ENCODE results near the gene AADACL3. TPM values are rescaled to one million over a fixed set of nuclear protein-coding genes. Genes with fewer than 3 reads are reported as not detected.

AADACL3 gene
- total RNA-seq, 2 experiments from 2014 or later, result not detected

- peaks cover 41% of the 10 kb centered on the region for H3K27me3 Mint-ChIP-seq
- peaks cover 21% of the 10 kb centered on the region for H3K9me3 Mint-ChIP-seq
- intact Hi-C loops (cut with micrococcal nuclease), result no loop called here
- no peak within 1 kb of the TSS for H3K27ac Mint-ChIP-seq
- TF ChIP-seq CTCF (IDR thresholded peaks at IDR 0.05), result no peak
- peaks cover 4% of the 10 kb centered on the region for H3K36me3 Mint-ChIP-seq (ENCODE audit: low read depth)
- ChIA-PET CTCF (no interaction called here), POLR2A (no interaction called here)
- no peak for DNase-seq
- H3K4me3 Mint-ChIP-seq, result no peak within 1 kb of the TSS
- peaks cover 2% of the 10 kb centered on the region for H3K4me1 Mint-ChIP-seq (ENCODE audit: low read depth)
- ATAC-seq, result no peak
Observed at GRCh38 chr1:12745992-12746323, 30.0 kb downstream of the AADACL3 start, which contains the start of gene CFAP107. Gene CFAP107, plus strand, starts transcription at chr1:12746200. Its CDS starts 231 bp downstream, at chr1:12746431.

DNA sequence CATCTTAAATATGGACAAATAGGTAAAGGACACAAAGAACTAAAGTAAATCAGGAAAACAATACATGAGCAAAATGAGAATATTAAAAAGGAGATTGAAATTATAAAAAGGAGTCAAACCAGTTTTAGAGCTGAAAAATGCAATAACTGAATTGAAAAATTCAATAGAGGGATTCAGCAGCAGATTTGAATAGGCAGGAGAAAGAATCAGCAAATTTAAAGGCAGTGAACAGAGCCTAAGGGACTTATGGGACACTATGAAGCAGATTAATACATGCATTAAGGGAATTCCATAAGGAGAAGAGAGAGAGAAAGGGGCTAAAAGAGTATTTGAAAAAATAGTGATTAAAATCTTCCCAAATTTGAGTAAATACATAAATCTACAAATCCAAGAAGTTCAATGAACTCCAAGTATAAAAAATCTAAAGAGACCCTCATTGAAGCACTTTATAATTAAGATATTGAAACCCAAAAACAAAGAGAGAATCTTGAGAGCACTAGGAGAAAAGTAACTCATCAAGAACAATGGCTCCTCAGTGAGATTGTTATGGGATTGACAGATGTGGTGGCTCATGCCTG is 33.0 kb downstream of the AADACL3 start:
- ATAC-seq (no peak), DNase-seq (no peak)
- H3K9me3 Mint-ChIP-seq, result peaks cover 21% of the 10 kb centered on the region
- peaks cover 4% of the 10 kb centered on the region for H3K36me3 Mint-ChIP-seq (ENCODE audit: low read depth)
- POLR2A ChIA-PET, result interaction anchor here (0.7 kb wide), 1 partner anchor 15 kb away, joined by 4 read pairs; no protein-coding TSS in a partner anchor
- TF ChIP-seq CTCF (IDR thresholded peaks at IDR 0.05), result no peak
- no peak overlapping the region for H3K27ac Mint-ChIP-seq
- H3K4me3 Mint-ChIP-seq, result no peak overlapping the region
- intact Hi-C loops (cut with micrococcal nuclease), result no loop called here
- CTCF ChIA-PET, result no interaction called here
- H3K27me3 Mint-ChIP-seq, result peaks cover 34% of the 10 kb centered on the region
- H3K4me1 Mint-ChIP-seq (ENCODE audit: low read depth), result peaks cover 2% of the 10 kb centered on the region

GRCh38 chr1:12754738-12755137 is 38.8 kb downstream of the AADACL3 start:
- DNase-seq (no peak), ATAC-seq (no peak)
- ChIA-PET POLR2A (no interaction called here), CTCF (no interaction called here)
- no peaks in the 10 kb centered on the region for H3K4me1 Mint-ChIP-seq (ENCODE audit: low read depth)
- H3K4me3 Mint-ChIP-seq, result no peak overlapping the region
- H3K27me3 Mint-ChIP-seq, result peaks cover 18% of the 10 kb centered on the region
- no peak for TF ChIP-seq CTCF (IDR thresholded peaks at IDR 0.05)
- intact Hi-C loops (cut with micrococcal nuclease), result no loop called here
- H3K27ac Mint-ChIP-seq, result no peak overlapping the region
- peaks cover 4% of the 10 kb centered on the region for H3K9me3 Mint-ChIP-seq
- no peaks in the 10 kb centered on the region for H3K36me3 Mint-ChIP-seq (ENCODE audit: low read depth)

- Mint-ChIP-seq H3K9me3 (no peaks in the 10 kb centered on the region), H3K4me1 (ENCODE audit: low read depth) (no peaks in the 10 kb centered on the region), H3K36me3 (ENCODE audit: low read depth) (no peaks in the 10 kb centered on the region), H3K27ac (no peak overlapping the region), H3K27me3 (peaks cover 15% of the 10 kb centered on the region), H3K4me3 (no peak overlapping the region)
- intact Hi-C loops (cut with micrococcal nuclease), result no loop called here
- CTCF ChIA-PET, result no interaction called here
- POLR2A ChIA-PET, result no interaction called here
- no peak for ATAC-seq
- TF ChIP-seq CTCF (IDR thresholded peaks at IDR 0.05), result no peak
- DNase-seq, result no peak
Observed at GRCh38 chr1:12756273-12756672, 40.4 kb downstream of the AADACL3 start.

DNA sequence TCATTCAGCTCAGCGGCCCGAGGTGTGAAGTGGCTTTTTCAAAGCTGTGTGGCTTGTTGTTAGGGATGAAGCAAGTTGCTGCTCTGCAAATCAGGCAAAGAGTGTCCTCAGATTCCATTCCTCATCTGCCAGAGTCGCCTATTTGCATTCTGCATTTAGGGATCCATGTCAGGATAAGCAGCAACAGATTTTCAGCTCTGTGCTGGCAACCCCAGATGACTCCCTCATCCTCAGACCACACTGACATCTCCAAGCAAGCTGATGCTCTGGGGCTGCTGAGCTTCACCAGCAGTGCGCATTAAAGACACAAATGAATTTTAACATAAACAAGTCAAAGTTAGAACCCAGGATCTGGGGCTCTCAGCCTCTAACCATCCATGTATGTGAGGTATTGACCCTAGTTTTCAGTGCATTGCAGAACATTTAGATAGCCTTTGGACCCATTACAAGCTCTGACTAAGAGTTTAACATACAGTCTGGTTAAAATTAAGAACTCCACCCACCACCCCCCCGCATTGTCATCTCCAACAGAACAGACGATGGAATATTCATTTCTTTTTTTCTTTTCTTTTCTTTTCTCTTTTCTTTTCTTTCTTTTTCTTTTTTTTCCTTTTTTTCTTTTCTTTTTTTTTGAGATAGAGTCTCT is 41.0 kb downstream of the AADACL3 start:
- intact Hi-C loops (cut with micrococcal nuclease), result no loop called here
- POLR2A ChIA-PET, result no interaction called here
- H3K27me3 Mint-ChIP-seq, result peaks cover 15% of the 10 kb centered on the region
- H3K4me3 Mint-ChIP-seq, result no peak overlapping the region
- CTCF ChIA-PET, result no interaction called here
- H3K27ac Mint-ChIP-seq, result no peak overlapping the region
- DNase-seq (no peak), ATAC-seq (no peak)
- H3K4me1 Mint-ChIP-seq (ENCODE audit: low read depth), result no peaks in the 10 kb centered on the region
- no peaks in the 10 kb centered on the region for H3K36me3 Mint-ChIP-seq (ENCODE audit: low read depth)
- H3K9me3 Mint-ChIP-seq, result no peaks in the 10 kb centered on the region
- no peak for TF ChIP-seq CTCF (IDR thresholded peaks at IDR 0.05)
